ENCODE measurements around the gene AADACL4. TPM values are rescaled to one million over a fixed set of nuclear protein-coding genes. Genes with fewer than 3 reads are reported as not detected.

Gene AADACL4
- total and polyA plus RNA-seq, 9 of the 15 experiments (the other 6 are each of a cell fraction or from before 2014, with no cell fraction given) = not detected

GRCh38 chr1:12619792-12620487 lies 23.9 kb upstream of the AADACL4 start (continued):
- TF ChIP-seq, protein P1, sequence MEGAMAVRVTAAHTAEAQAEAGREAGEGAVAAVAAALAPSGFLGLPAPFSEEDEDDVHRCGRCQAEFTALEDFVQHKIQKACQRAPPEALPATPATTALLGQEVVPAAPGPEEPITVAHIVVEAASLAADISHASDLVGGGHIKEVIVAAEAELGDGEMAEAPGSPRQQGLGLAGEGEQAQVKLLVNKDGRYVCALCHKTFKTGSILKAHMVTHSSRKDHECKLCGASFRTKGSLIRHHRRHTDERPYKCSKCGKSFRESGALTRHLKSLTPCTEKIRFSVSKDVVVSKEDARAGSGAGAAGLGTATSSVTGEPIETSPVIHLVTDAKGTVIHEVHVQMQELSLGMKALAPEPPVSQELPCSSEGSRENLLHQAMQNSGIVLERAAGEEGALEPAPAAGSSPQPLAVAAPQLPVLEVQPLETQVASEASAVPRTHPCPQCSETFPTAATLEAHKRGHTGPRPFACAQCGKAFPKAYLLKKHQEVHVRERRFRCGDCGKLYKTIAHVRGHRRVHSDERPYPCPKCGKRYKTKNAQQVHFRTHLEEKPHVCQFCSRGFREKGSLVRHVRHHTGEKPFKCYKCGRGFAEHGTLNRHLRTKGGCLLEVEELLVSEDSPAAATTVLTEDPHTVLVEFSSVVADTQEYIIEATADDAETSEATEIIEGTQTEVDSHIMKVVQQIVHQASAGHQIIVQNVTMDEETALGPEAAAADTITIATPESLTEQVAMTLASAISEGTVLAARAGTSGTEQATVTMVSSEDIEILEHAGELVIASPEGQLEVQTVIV (CRISPR knock-in tag; IDR thresholded peaks at IDR 0.05; ENCODE audit: borderline replicate concordance) = no peak
- TF ChIP-seq LEF1 (IDR thresholded peaks at IDR 0.05) (no peak), NFE2L1 (tag; IDR thresholded peaks at IDR 0.05; ENCODE audit: borderline replicate concordance, low read depth) (no peak), NR2C2 (CRISPR knock-in tag; IDR thresholded peaks at IDR 0.05) (no peak), NR2C2 (tag; IDR thresholded peaks at IDR 0.05) (no peak), CCNT2 (IDR thresholded peaks at IDR 0.05; ENCODE audit: borderline replicate concordance, extremely low read depth, insufficient read length, low read depth, low read length) (no peak), STAG1 (CRISPR knock-in tag; IDR thresholded peaks at IDR 0.05; ENCODE audit: borderline replicate concordance) (peak; percentile 91), USF1 (CRISPR knock-in tag; IDR thresholded peaks at IDR 0.05) (no peak), MAFK (IDR thresholded peaks at IDR 0.05; ENCODE audit: low read length) (peak; percentile 30; the same call in 1 of the 2 replicates), CBFA2T3 (IDR thresholded peaks at IDR 0.05) (no peak), ZNF586 (CRISPR knock-in tag; conservative IDR thresholded peaks at IDR 0.05) (no peak), PTBP1 (IDR thresholded peaks at IDR 0.05; ENCODE audit: low read depth, low read length) (0 out of 2 replicates have a peak, but pooled peaks have one; percentile 31), PCBP1 (IDR thresholded peaks at IDR 0.05; ENCODE audit: low read depth, low read length, poor library complexity, severe bottlenecking) (no peak), ZBTB8A (IDR thresholded peaks at IDR 0.05; ENCODE audit: partially characterized antibody) (no peak), CBX2 (IDR thresholded peaks at IDR 0.05; ENCODE audit: insufficient read depth, low read length, poor library complexity, severe bottlenecking) (no peak)

All from K562 (cell line).